ENCODE results near the gene ENTPD7. TPM values are rescaled to one million over a fixed set of nuclear protein-coding genes. Genes with fewer than 3 reads are reported as not detected.
A peak's percentile ranks its signal among the peaks of the same experiment; 100 is the strongest.

ENTPD7 gene, protein sequence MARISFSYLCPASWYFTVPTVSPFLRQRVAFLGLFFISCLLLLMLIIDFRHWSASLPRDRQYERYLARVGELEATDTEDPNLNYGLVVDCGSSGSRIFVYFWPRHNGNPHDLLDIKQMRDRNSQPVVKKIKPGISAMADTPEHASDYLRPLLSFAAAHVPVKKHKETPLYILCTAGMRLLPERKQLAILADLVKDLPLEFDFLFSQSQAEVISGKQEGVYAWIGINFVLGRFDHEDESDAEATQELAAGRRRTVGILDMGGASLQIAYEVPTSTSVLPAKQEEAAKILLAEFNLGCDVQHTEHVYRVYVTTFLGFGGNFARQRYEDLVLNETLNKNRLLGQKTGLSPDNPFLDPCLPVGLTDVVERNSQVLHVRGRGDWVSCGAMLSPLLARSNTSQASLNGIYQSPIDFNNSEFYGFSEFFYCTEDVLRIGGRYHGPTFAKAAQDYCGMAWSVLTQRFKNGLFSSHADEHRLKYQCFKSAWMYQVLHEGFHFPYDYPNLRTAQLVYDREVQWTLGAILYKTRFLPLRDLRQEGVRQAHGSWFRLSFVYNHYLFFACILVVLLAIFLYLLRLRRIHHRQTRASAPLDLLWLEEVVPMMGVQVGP
- 14.3 and 15.6 TPM in 2 replicates for total RNA-seq (2021; fragmentation: NEBNext Ultra II Directional; extraction: Animal tissue kit (Norgen Biotek cat#: 25700))
- polyA plus RNA-seq (2011; rRNA removed): 3.9 and 5.0 TPM in 2 replicates
- 3.8 TPM for polyA plus RNA-seq (2011; cell fraction: cytosol; rRNA removed)
- 4.9 TPM for polyA plus RNA-seq (2011; cell fraction: nucleus; rRNA removed)
- polyA plus RNA-seq (2012, experiment 1 of 2): 4.3 to 6.0 TPM (median 5.4 TPM) in 4 replicates
- polyA plus RNA-seq (2012, experiment 2 of 2): 1.4 TPM
- polyA plus RNA-seq (2013, experiment 1 of 2): 8.6 TPM
- 10.5 TPM for polyA plus RNA-seq (2013, experiment 2 of 2)
- 21.0 and 26.2 TPM in 2 replicates for polyA minus RNA-seq (2011; rRNA and poly(A)+ RNA removed)
- polyA minus RNA-seq (2011; cell fraction: cytosol; rRNA and poly(A)+ RNA removed): 8.7 TPM
- 17.0 TPM for polyA minus RNA-seq (2011; cell fraction: nucleus; rRNA and poly(A)+ RNA removed)
- long read RNA-seq, experiment 1, partial matches to known transcripts: 3 of 4 reads
- long read RNA-seq, experiment 1, other reads (novel, unspliced or antisense): 1 of 4 reads
- long read RNA-seq, experiment 2, partial matches to known transcripts: 2 of 3 reads
- long read RNA-seq, experiment 2, other reads (novel, unspliced or antisense): 0 of 3 reads

DNA sequence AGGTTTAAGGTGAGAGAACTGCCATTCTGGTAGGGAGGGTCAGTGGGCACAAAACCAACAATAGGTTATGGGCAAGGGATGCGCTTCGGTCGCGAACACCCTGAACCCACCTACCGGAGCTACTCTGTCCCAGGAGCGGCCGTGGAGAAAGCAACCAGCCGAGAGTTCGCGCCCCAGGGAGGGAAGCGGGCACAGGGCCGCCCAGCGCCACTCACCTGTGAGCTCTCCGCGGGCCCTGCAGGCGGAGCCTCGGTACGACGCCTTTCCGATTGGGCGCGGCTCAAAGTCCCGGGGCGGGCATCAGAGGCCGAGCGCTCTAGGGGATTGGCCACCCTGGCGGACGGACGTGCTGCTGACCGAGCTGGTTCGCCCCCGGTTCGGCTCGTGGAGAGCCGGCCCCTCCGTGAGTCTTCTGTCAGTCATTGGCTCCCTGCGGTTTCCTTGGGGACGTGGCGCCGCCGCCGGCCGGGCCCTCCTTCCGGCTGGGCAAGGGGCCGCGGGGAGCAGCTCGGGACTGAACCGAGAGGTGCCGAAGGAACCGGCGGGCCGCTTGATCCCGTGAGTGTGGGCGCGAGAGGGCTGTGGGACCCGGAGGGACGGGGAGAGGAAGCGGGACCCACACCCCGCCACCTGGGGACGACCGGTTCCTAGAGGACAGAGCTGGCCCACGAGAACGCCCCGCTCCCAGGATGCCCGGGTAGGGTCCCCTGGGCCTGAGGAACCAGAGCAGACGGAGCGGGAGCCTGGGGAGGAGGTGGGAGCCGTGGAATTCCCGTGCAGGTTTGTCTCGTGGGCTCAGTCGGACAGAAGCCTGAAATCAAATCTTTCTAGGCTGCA is at the start of gene ENTPD7:
TSS of gene ENTPD7 (plus strand) at position 479 of the 837 bp plus-strand sequence. CDS start 448 bp downstream, outside the sequence.
- H3K4ac ChIP-seq (replicated peaks; ENCODE audit: insufficient read length, low read depth, low read length): peak within 1 kb of the TSS; percentile 28
- H2AFZ ChIP-seq (ENCODE audit: low read length): peak within 1 kb of the TSS; percentile 97
- peak within 1 kb of the TSS; percentile 64 to 92 (median 88) for H3K4me3 ChIP-seq (ENCODE audit: extremely low read depth in 1 of 4, insufficient read depth in 2 of 4, low read depth in 3 of 4, low read length in 4 of 4)
- no peaks in the 10 kb centered on the region for H3K79me2 ChIP-seq (ENCODE audit: control insufficient read depth in 1 of 2, insufficient read depth in 2 of 2, low read length in 2 of 2)
- no peaks in the 10 kb centered on the region for H3K9me3 ChIP-seq (ENCODE audit: insufficient read depth in 2 of 2, low read depth in 1 of 2, low read length in 1 of 2)
- H2BK5ac ChIP-seq (ENCODE audit: low read depth, low read length): peak within 1 kb of the TSS; percentile 24; the same call in 1 of the 2 replicates
- H4K20me1 ChIP-seq (replicated peaks in 1 of 2; ENCODE audit: control insufficient read depth in 1 of 2, insufficient read depth in 2 of 2, low read length in 2 of 2): no peaks in the 10 kb centered on the region
- no peak within 1 kb of the TSS for H2BK15ac ChIP-seq (ENCODE audit: low read length)
- H3K9ac ChIP-seq (replicated peaks in 1 of 4; ENCODE audit: extremely low read depth in 1 of 4, low read depth in 3 of 4, low read length in 3 of 4): peak within 1 kb of the TSS; percentile 57 to 82 (median 78)
- H4K91ac ChIP-seq (replicated peaks; ENCODE audit: insufficient read length, low read length): no peak within 1 kb of the TSS
- H3K23me2 ChIP-seq (ENCODE audit: low read depth, low read length): peaks cover 6% of the 10 kb centered on the region; the same call in 1 of the 2 replicates
- H2BK20ac ChIP-seq (ENCODE audit: low read length): no peak within 1 kb of the TSS
- WGBS, 2 experiments (ENCODE audit: extremely low coverage in 1 of 2, insufficient coverage in 1 of 2, insufficient read length in 1 of 2, insufficient replicate concordance in 2 of 2, low coverage in 1 of 2, low lambda C conversion rate in 2 of 2, missing lambda C conversion rate in 1 of 2): 2% methylated on average over 57 of the region's 71 CpGs; no CpG with 5 or more reads in 1 of the 2 experiments
- H3K18ac ChIP-seq (ENCODE audit: extremely low read depth, low read length): peak within 1 kb of the TSS; percentile 10; the same call in 1 of the 2 replicates
- no peak within 1 kb of the TSS; the same call in 1 of the 2 replicates for H2BK12ac ChIP-seq (ENCODE audit: low read depth, low read length)
- H2BK120ac ChIP-seq (replicated peaks; ENCODE audit: low read depth, low read length): no peak within 1 kb of the TSS
- DNase-seq (ENCODE audit: low read depth in 1 of 2, low spot score in 2 of 2) (peak; percentile 92 to 94), FAIRE-seq (peak; percentile 65)
- peak within 1 kb of the TSS; percentile 40 for H4K5ac ChIP-seq (ENCODE audit: insufficient read length, low read depth, low read length)
- H3K36me3 ChIP-seq (ENCODE audit: control insufficient read depth in 2 of 4, insufficient read depth in 4 of 4, low read length in 3 of 4): no peaks in the 10 kb centered on the region; a peak in 1 of 8 replicates
- no peaks in the 10 kb centered on the region; a peak in 1 of 7 replicates for H3K4me1 ChIP-seq (replicated peaks in 1 of 4; ENCODE audit: control insufficient read depth in 3 of 4, insufficient read depth in 4 of 4, low read length in 3 of 4)
- H3K4me2 ChIP-seq (ENCODE audit: insufficient read depth in 1 of 2, low read depth in 2 of 2, low read length in 2 of 2): peak within 1 kb of the TSS; percentile 79 to 87
- H3K14ac ChIP-seq (ENCODE audit: insufficient read length): no peak within 1 kb of the TSS
- peak within 1 kb of the TSS; percentile 95; the same call in 1 of the 2 replicates for H4K8ac ChIP-seq (ENCODE audit: extremely low read depth, insufficient read depth, low read length)
- no peak within 1 kb of the TSS for H3K23ac ChIP-seq (ENCODE audit: insufficient read length)
- H2AK5ac ChIP-seq (ENCODE audit: low read depth, low read length): no peak within 1 kb of the TSS
- no peak within 1 kb of the TSS for H3K56ac ChIP-seq (replicated peaks; ENCODE audit: insufficient read length, low read depth, low read length)
- ChIA-PET POLR2A (ENCODE audit: partially characterized antibody) (interaction anchor here (0.6 to 3.0 kb wide), 6 partner anchors 8 to 255 kb away, joined by 3 to 23 read pairs (median 4); partner anchors contain the start of genes COX15, CUTC and SLC25A28), CTCF (ENCODE audit: partially characterized antibody) (interaction anchor here (0.6 to 3.1 kb wide), 8 partner anchors 12 to 102 kb away, joined by 3 to 11 read pairs (median 4); no protein-coding TSS in a partner anchor)
- H3K79me1 ChIP-seq (ENCODE audit: low read depth, low read length): no peaks in the 10 kb centered on the region
- H3K27me3 ChIP-seq (replicated peaks in 1 of 4; ENCODE audit: control insufficient read depth in 3 of 4, extremely low read depth in 1 of 4, insufficient read depth in 3 of 4, low read length in 3 of 4): peaks cover 0 to 11% (median 2%) of the 10 kb centered on the region in 4 experiments; a peak in 5 of 7 replicates
- H3K27ac ChIP-seq (ENCODE audit: low read depth, low read length): no peak within 1 kb of the TSS; the same call in 1 of the 2 replicates
- TF ChIP-seq CBX5 (IDR thresholded peaks at IDR 0.05; ENCODE audit: low read depth, low read length) (no peak), HDAC6 (IDR thresholded peaks at IDR 0.05; ENCODE audit: low read depth, low read length) (no peak), TBP (IDR thresholded peaks at IDR 0.05; ENCODE audit: low read depth, low read length) (no peak; the same call in 1 of the 2 replicates)
- TF ChIP-seq, protein P1, sequence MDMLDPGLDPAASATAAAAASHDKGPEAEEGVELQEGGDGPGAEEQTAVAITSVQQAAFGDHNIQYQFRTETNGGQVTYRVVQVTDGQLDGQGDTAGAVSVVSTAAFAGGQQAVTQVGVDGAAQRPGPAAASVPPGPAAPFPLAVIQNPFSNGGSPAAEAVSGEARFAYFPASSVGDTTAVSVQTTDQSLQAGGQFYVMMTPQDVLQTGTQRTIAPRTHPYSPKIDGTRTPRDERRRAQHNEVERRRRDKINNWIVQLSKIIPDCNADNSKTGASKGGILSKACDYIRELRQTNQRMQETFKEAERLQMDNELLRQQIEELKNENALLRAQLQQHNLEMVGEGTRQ (IDR thresholded peaks at IDR 0.05; ENCODE audit: low read length): no peak
